ENCODE measurements around the gene SDHA.
"Not testable (repeated sequence)": the region's sequence is repeated elsewhere in the genome, so short reads cannot be mapped to it uniquely, and the experiment has no call there.

- TF ChIP-seq CTCF (IDR thresholded peaks at IDR 0.05; ENCODE audit: poor library complexity, severe bottlenecking); EZH2 (IDR thresholded peaks at IDR 0.05; ENCODE audit: borderline replicate concordance, insufficient read depth, low read length, poor library complexity, severe bottlenecking); TAF1 (IDR thresholded peaks at IDR 0.05; ENCODE audit: low read depth); POLR2AphosphoS5 (IDR thresholded peaks at IDR 0.05): not testable (repeated sequence)
These were observed 61.0 kb downstream of the SDHA start for GRCh38 chr5:279051-279665.

All from neural cell (in vitro differentiated cells).